Hepatocyte (in vitro differentiated cells): ENCODE data around the gene GPR89B. TPM values are rescaled to one million over a fixed set of nuclear protein-coding genes. Genes with fewer than 3 reads are reported as not detected.
"Not testable (repeated sequence)": the region's sequence is repeated elsewhere in the genome, so short reads cannot be mapped to it uniquely, and the experiment has no call there.

Experiments used
- DNase-seq: peaks from one replicate; pipeline ENCODE4 v3.0.0-alpha.2; 2016; ENCODE audit warnings: low spot score
- H2AFZ ChIP-seq: fragments of 200-600 bp; sonication (generic); 2 replicates; pipeline ENCODE4 v1.6.0; 2016; ENCODE audit warnings: antibody characterized with exemption, mild to moderate bottlenecking
- H3K27ac ChIP-seq: fragments of 200-600 bp; sonication (generic); 2 replicates; pipeline ENCODE4 v1.5.1; 2016; ENCODE audit warnings: mild to moderate bottlenecking
- H3K27me3 ChIP-seq: fragments of 200-600 bp; sonication (generic); 2 replicates; pipeline ENCODE4 v1.6.1; 2016
- H3K36me3 ChIP-seq: fragments of 200-600 bp; sonication (generic); replicated peaks from 2 replicates; pipeline ENCODE4 v1.5.1; 2016; ENCODE audit warnings: low read depth; ENCODE audit not compliant: insufficient read depth
- H3K4me1 ChIP-seq: fragments of 200-600 bp; sonication (generic); 2 replicates; pipeline ENCODE4 v1.5.1; 2016; ENCODE audit warnings: mild to moderate bottlenecking, moderate library complexity; ENCODE audit not compliant: insufficient read depth
- H3K4me2 ChIP-seq: fragments of 200-600 bp; sonication (generic); 2 replicates; pipeline ENCODE4 v1.6.0; 2016
- H3K4me3 ChIP-seq: fragments of 200-600 bp; sonication (generic); 2 replicates; pipeline ENCODE4 v1.5.1; 2016; ENCODE audit warnings: mild to moderate bottlenecking
- H3K79me2 ChIP-seq: fragments of 200-600 bp; sonication (generic); 2 replicates; pipeline ENCODE4 v1.6.0; 2017; ENCODE audit warnings: mild to moderate bottlenecking
- H3K9me2 ChIP-seq: fragments of 200-600 bp; sonication (generic); replicated peaks from 2 replicates; pipeline ENCODE4 v1.6.0; 2017; ENCODE audit warnings: mild to moderate bottlenecking; ENCODE audit not compliant: insufficient read depth
- H3K9me3 ChIP-seq: fragments of 200-600 bp; sonication (generic); 2 replicates; pipeline ENCODE4 v1.5.1; 2016; ENCODE audit warnings: low read depth, mild to moderate bottlenecking
- H4K20me1 ChIP-seq: fragments of 200-600 bp; sonication (generic); 2 replicates; pipeline ENCODE4 v1.6.0; 2016; ENCODE audit warnings: mild to moderate bottlenecking; ENCODE audit not compliant: insufficient read depth, poor library complexity, severe bottlenecking
- CTCF ChIP-seq: fragments of 200-600 bp; sonication (generic); IDR thresholded peaks from 2 replicates; pipeline ENCODE4 v1.5.1; 2016; ENCODE audit warnings: antibody characterized with exemption, mild to moderate bottlenecking; ENCODE audit not compliant: poor library complexity
- EZH2 ChIP-seq: fragments of 200-600 bp; sonication (generic); IDR thresholded peaks from 2 replicates; pipeline ENCODE4 v1.6.1; 2016; ENCODE audit warnings: antibody characterized with exemption, mild to moderate bottlenecking, borderline replicate concordance
- EZH2phosphoT487 ChIP-seq: fragments of 200-600 bp; sonication (generic); IDR thresholded peaks from one replicate; pipeline ENCODE4 v1.6.1; 2018; ENCODE audit warnings: antibody characterized with exemption, mild to moderate bottlenecking, low read depth, moderate library complexity; ENCODE audit not compliant: unreplicated experiment, severe bottlenecking
- WGBS: methylation state at CpG from one replicate; pipeline ENCODE4 v1.1.6; 2016; ENCODE audit warnings: low lambda C conversion rate; ENCODE audit errors: missing lambda C conversion rate; 5-methylcytosine and 5-hydroxymethylcytosine counted together
- polyA plus RNA-seq: library from polyadenylated mRNA; unstranded; fragments of >200 nt; fragmentation: Nextera tagmentation; extraction: Ambion mirVana; gene quantifications from 2 replicates; pipeline ENCODE4 v1.2.1, GENCODE V29; 2016
- total RNA-seq: library from RNA; depleted of rRNA; stranded (reverse); fragments of >200 nt; gene quantifications from 2 replicates; pipeline ENCODE4 v1.2.3, GENCODE V29; 2014

The GPR89B gene
- total and polyA plus RNA-seq, 2 experiments from 2014 or later = 16.3 to 32.4 TPM

- Histone ChIP-seq H3K4me1 (no peaks in the 10 kb centered on the region), H3K9me2 (no peaks in the 10 kb centered on the region), H3K4me3 (no peak overlapping the region), H3K79me2 (no peaks in the 10 kb centered on the region), H4K20me1 (no peaks in the 10 kb centered on the region), H3K9me3 (no peaks in the 10 kb centered on the region), H3K27me3 (peaks cover 13% of the 10 kb centered on the region), H3K36me3 (no peaks in the 10 kb centered on the region), H3K4me2 (no peak overlapping the region), H2AFZ (no peak overlapping the region), H3K27ac (no peak overlapping the region)
- TF ChIP-seq EZH2 (no peak), CTCF (no peak), EZH2phosphoT487 (no peak)
- DNase-seq = no peak
- WGBS = 89% methylated on average over 1 of the region's 1 CpG
These were observed 82.3 kb downstream of the GPR89B start for GRCh38 chr1:148010527-148010926.

- H3K4me3 ChIP-seq, H3K27ac ChIP-seq, DNase-seq, H3K4me1 ChIP-seq, H2AFZ ChIP-seq, H3K9me3 ChIP-seq, H3K9me2 ChIP-seq, H3K79me2 ChIP-seq, H3K36me3 ChIP-seq, H4K20me1 ChIP-seq: not testable (repeated sequence)
- peaks cover 13% of the 10 kb centered on the region for H3K27me3 ChIP-seq
- 45% methylated on average over 39 of the region's 48 CpGs for WGBS
- peak overlapping the region; percentile 79 for H3K4me2 ChIP-seq
These were observed 85.2 kb downstream of the GPR89B start for GRCh38 chr1:148013177-148014144.

- not testable (repeated sequence) for H3K79me2 ChIP-seq, H3K36me3 ChIP-seq, DNase-seq, H4K20me1 ChIP-seq, H3K9me3 ChIP-seq, H3K4me1 ChIP-seq, H3K4me3 ChIP-seq, H3K9me2 ChIP-seq, H3K27ac ChIP-seq, H2AFZ ChIP-seq
- 4% methylated on average over 34 of the region's 58 CpGs for WGBS
- H3K4me2 ChIP-seq = peak overlapping the region; percentile 79
- H3K27me3 ChIP-seq = peaks cover 13% of the 10 kb centered on the region
These were observed 86.3 kb downstream of the GPR89B start for GRCh38 chr1:148014289-148015200.

GRCh38 chr1:148024918-148025317, 96.7 kb downstream of the GPR89B start:
- H3K27ac ChIP-seq, H4K20me1 ChIP-seq: not testable (repeated sequence)

GRCh38 chr1:148027004-148027403, 98.8 kb downstream of the GPR89B start:
- H3K4me1 ChIP-seq, H3K9me2 ChIP-seq, H3K36me3 ChIP-seq, H3K27me3 ChIP-seq, DNase-seq, H3K27ac ChIP-seq, H3K4me3 ChIP-seq, H3K9me3 ChIP-seq, H2AFZ ChIP-seq, H4K20me1 ChIP-seq, H3K4me2 ChIP-seq, H3K79me2 ChIP-seq: not testable (repeated sequence)
- WGBS = 96% methylated on average over 2 of the region's 4 CpGs

More at GRCh38 chr1:148024918-148025317, 96.7 kb downstream of the GPR89B start:
- H3K9me3 ChIP-seq, H3K4me3 ChIP-seq, H2AFZ ChIP-seq, H3K79me2 ChIP-seq, H3K27me3 ChIP-seq, H3K9me2 ChIP-seq, H3K4me1 ChIP-seq, DNase-seq, H3K4me2 ChIP-seq, H3K36me3 ChIP-seq: not testable (repeated sequence)
- 93% methylated on average over 5 of the region's 5 CpGs for WGBS

GRCh38 chr1:148032247-148032646, 104.0 kb downstream of the GPR89B start:
- H3K9me3 ChIP-seq, H4K20me1 ChIP-seq, H3K4me2 ChIP-seq, H3K9me2 ChIP-seq, H3K36me3 ChIP-seq, H3K27me3 ChIP-seq, H3K27ac ChIP-seq, H3K4me1 ChIP-seq, H2AFZ ChIP-seq, H3K4me3 ChIP-seq, H3K79me2 ChIP-seq, DNase-seq: not testable (repeated sequence)
- WGBS = 64% methylated on average over 3 of the region's 3 CpGs

GRCh38 chr1:148032690-148033089, 104.5 kb downstream of the GPR89B start:
- not testable (repeated sequence) for H3K9me2 ChIP-seq, H2AFZ ChIP-seq, H3K79me2 ChIP-seq, H3K4me3 ChIP-seq, H3K4me1 ChIP-seq, H4K20me1 ChIP-seq, H3K27ac ChIP-seq, DNase-seq, H3K9me3 ChIP-seq, H3K27me3 ChIP-seq, H3K4me2 ChIP-seq, H3K36me3 ChIP-seq
- no CpG with 5 or more reads among the region's 25 CpGs for WGBS
